HEK293 (cell line): Measurements from ENCODE around the gene MLH1.

Experiments
- CTCF ChIP-seq: fragments of 450-650 bp; formaldehyde crosslinking; IDR thresholded peaks from 2 replicates; pipeline ENCODE4 v1.5.1; 2016; ENCODE audit warnings: missing biosample characterization, missing genetic modification characterization
- PATZ1 ChIP-seq: fragments of 450-650 bp; formaldehyde crosslinking; IDR thresholded peaks from 2 replicates; pipeline ENCODE4 v1.5.1; 2016; ENCODE audit warnings: missing biosample characterization, missing genetic modification characterization
- ZFP69B ChIP-seq: fragments of 450-650 bp; formaldehyde crosslinking; IDR thresholded peaks from 2 replicates; pipeline ENCODE4 v1.5.1; 2016; ENCODE audit warnings: missing biosample characterization, missing genetic modification characterization
- ZNF184 ChIP-seq: fragments of 450-650 bp; IDR thresholded peaks from 2 replicates; pipeline ENCODE4 v1.5.1; 2018; ENCODE audit warnings: missing biosample characterization, mild to moderate bottlenecking, missing genetic modification characterization
- ZNF211 ChIP-seq: fragments of 450-650 bp; formaldehyde crosslinking; IDR thresholded peaks from 2 replicates; pipeline ENCODE4 v1.5.1; 2016; ENCODE audit warnings: low read depth, missing biosample characterization, missing genetic modification characterization
- ZNF24 ChIP-seq: fragments of 450-650 bp; formaldehyde crosslinking; IDR thresholded peaks from 2 replicates; pipeline ENCODE4 v1.5.1; 2016; ENCODE audit warnings: missing biosample characterization, missing genetic modification characterization
- ZNF280C ChIP-seq: fragments of 450-650 bp; formaldehyde crosslinking; IDR thresholded peaks from 2 replicates; pipeline ENCODE4 v1.5.1; 2016; ENCODE audit warnings: missing biosample characterization, missing genetic modification characterization
- ZNF37A ChIP-seq: fragments of 450-650 bp; IDR thresholded peaks from 2 replicates; pipeline ENCODE4 v1.5.1; 2018; ENCODE audit warnings: missing biosample characterization, missing genetic modification characterization
- ZNF423 ChIP-seq: fragments of 450-650 bp; formaldehyde crosslinking; IDR thresholded peaks from 2 replicates; pipeline ENCODE4 v1.5.1; 2016; ENCODE audit warnings: missing biosample characterization, missing genetic modification characterization
- ZNF521 ChIP-seq: fragments of 450-650 bp; formaldehyde crosslinking; IDR thresholded peaks from 2 replicates; pipeline ENCODE4 v1.5.1; 2017; ENCODE audit warnings: missing biosample characterization, mild to moderate bottlenecking, missing genetic modification characterization
- ZNF701 ChIP-seq: fragments of 450-650 bp; formaldehyde crosslinking; IDR thresholded peaks from 2 replicates; pipeline ENCODE4 v1.5.1; 2016; ENCODE audit warnings: missing biosample characterization, missing genetic modification characterization
- ZSCAN5A ChIP-seq: fragments of 450-650 bp; formaldehyde crosslinking; IDR thresholded peaks from 2 replicates; pipeline ENCODE4 v1.5.1; 2016; ENCODE audit warnings: missing biosample characterization, missing genetic modification characterization

- TF ChIP-seq ZFP69B = no peak
- TF ChIP-seq ZNF280C (tag by site-specific recombination) = no peak
- no peak for TF ChIP-seq ZNF184 (tag by site-specific recombination)
- TF ChIP-seq ZNF211 (tag by site-specific recombination) = no peak
- no peak for TF ChIP-seq ZNF37A (tag by site-specific recombination)
- no peak for TF ChIP-seq ZNF521 (tag by site-specific recombination)
- TF ChIP-seq CTCF (tag by site-specific recombination) = no peak
- no peak for TF ChIP-seq ZSCAN5A (tag by site-specific recombination)
- TF ChIP-seq ZNF423 (tag by site-specific recombination) = no peak
- TF ChIP-seq ZNF701 = no peak
- TF ChIP-seq ZNF24 (tag by site-specific recombination) = no peak
- no peak for TF ChIP-seq PATZ1
These were observed 104.5 kb downstream of the MLH1 start for GRCh38 chr3:37097776-37098175.
